GM12891 (cell line): ENCODE data around the gene CSPG5.

ENCODE experiments used
- DNase-seq: peaks from one replicate; pipeline ENCODE4 v3.0.0; 2011; ENCODE audit warnings: low spot score; ENCODE audit not compliant: insufficient read length
- FAIRE-seq: peaks from 2 replicates; lab custom pipeline; 2011; peaks lifted over from hg19 to GRCh38; lab: Jason Lieb, UNC
- PAX5 ChIP-seq: IDR thresholded peaks from 2 replicates; pipeline ENCODE4 v1.6.1; 2011; ENCODE audit warnings: low read length, moderate library complexity, mild to moderate bottlenecking; ENCODE audit not compliant: insufficient read depth, severe bottlenecking
- POLR2A ChIP-seq: IDR thresholded peaks from 2 replicates; pipeline ENCODE4 v1.6.1; 2011; ENCODE audit warnings: low read depth, low read length, control low read depth
- POLR2AphosphoS5 ChIP-seq: IDR thresholded peaks from 2 replicates; pipeline ENCODE4 v1.6.1; 2011; ENCODE audit warnings: low read depth, low read length, control low read depth
- POU2F2 ChIP-seq: IDR thresholded peaks from 2 replicates; pipeline ENCODE4 v1.6.1; 2011; ENCODE audit warnings: low read depth, mild to moderate bottlenecking, control low read depth, low read length, moderate library complexity
- SPI1 ChIP-seq: IDR thresholded peaks from 2 replicates; pipeline ENCODE4 v1.6.1; 2011; ENCODE audit warnings: low read depth, low read length, control low read depth
- TAF1 ChIP-seq: IDR thresholded peaks from 2 replicates; pipeline ENCODE4 v1.6.1; 2011; ENCODE audit warnings: low read depth, low read length, control low read depth

CSPG5 gene

DNA sequence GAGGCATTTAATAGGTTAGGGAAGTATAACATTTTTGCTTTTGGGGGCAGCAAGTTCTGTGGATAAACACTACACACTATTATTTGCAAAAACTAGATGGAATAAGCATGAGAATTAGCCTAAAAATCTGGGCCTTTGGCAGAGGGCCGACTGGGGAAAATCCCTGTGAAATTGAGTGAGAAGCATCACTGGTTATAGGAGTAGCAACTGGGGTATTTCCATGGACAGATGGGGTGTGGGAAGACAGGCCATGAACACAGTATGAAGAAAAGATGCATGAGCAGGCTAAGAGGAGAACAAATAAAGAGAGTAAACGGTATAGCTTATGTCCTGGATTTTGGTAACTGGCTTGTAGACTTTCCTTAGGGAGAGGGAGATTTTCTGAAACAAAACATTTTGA lies 32.9 kb upstream of the CSPG5 start:
- no peak for TF ChIP-seq PAX5
- no peak for TF ChIP-seq POU2F2
- no peak for TF ChIP-seq SPI1
- TF ChIP-seq POLR2A, result no peak
- no peak for TF ChIP-seq POLR2AphosphoS5
- TF ChIP-seq TAF1, result no peak
- DNase-seq (no peak), FAIRE-seq (no peak)

DNA sequence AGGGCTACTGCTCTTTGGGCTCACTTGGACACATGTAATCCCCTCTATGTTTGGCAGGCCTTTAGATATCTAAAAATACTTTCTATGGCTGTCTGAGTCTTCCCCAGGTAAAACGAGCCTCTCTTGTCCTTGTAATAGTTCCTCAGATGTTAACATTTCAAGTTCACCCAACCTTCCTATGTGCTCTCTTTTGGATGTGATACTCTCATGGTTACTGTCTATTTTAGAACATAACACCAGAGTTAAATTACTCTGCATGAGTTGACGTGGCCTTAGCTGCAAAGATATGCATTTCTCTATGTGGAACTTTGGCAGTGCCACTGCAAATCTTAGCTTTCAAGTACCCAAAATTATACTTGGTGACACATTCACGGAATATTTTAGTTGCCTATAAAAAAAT lies 31.9 kb upstream of the CSPG5 start:
- DNase-seq (no peak), FAIRE-seq (no peak)
- no peak for TF ChIP-seq TAF1
- no peak for TF ChIP-seq POLR2AphosphoS5
- TF ChIP-seq POLR2A, result no peak
- TF ChIP-seq PAX5, result no peak
- no peak for TF ChIP-seq POU2F2
- TF ChIP-seq SPI1, result no peak

DNA sequence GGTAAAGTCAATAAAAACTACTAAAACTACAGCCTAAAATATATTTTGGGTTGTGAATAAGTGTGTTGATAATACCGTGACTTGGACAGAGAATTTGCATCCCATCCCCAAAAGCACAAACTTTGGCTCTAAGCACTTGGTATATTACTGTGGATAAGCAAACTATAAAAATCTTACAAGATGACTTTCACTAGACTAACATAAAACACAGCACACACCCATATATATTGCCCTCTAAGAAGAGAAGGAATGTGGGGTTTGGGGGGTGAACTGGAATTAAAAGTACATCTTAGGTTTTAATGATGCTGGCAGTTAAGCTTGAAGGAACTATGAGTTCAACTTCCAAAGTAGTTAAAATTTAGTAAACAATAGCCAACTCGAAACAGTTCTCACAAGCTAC lies 28.7 kb upstream of the CSPG5 start:
- DNase-seq, result no peak
- no peak for TF ChIP-seq POLR2AphosphoS5
- no peak for FAIRE-seq

DNA sequence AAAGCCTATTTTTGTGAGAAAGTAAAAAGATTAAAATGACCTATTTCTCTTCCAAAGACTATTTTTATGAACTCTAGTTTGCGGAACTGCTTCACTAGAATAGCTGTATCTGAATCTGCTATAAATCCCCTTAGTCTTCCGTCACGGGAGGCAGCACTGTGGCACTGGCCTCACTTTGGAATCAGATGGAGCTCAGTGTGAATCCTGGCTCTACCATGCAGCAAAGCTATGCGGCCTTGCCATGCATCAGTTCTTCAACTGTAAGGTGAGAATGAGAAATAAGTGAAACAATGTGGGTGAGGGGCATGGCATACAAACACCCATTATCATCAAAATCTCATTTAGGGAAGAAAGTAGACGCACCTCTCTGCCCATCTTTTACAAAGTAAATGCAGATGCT lies 27.5 kb upstream of the CSPG5 start:
- FAIRE-seq (no peak), DNase-seq (no peak)
- no peak for TF ChIP-seq POU2F2
- no peak for TF ChIP-seq TAF1
- TF ChIP-seq PAX5, result no peak
- no peak for TF ChIP-seq POLR2AphosphoS5
- TF ChIP-seq SPI1, result no peak
- TF ChIP-seq POLR2A, result no peak

DNA sequence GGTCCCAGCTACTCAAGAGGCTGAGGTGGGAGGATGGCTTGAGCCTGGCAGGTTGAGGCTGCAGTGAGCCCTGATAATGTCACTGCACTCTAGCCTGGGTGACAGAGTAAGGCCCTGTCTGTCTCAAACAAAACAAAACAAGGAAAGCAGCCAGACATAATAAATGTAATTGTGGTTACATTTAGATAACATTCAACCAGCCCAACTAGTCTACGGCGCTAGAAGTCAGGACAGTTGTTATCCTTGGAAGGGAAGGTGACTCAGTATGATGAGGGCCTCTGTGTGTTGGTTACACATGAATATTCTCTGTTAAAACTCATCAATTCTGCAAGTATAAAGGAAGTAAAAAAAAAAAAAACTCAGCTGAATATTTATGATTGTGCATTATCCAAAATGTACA lies 27.0 kb upstream of the CSPG5 start:
- DNase-seq (no peak), FAIRE-seq (no peak)
- no peak for TF ChIP-seq SPI1
- TF ChIP-seq PAX5, result no peak
- TF ChIP-seq TAF1, result no peak
- TF ChIP-seq POU2F2, result no peak
- no peak for TF ChIP-seq POLR2A
- no peak for TF ChIP-seq POLR2AphosphoS5

DNA sequence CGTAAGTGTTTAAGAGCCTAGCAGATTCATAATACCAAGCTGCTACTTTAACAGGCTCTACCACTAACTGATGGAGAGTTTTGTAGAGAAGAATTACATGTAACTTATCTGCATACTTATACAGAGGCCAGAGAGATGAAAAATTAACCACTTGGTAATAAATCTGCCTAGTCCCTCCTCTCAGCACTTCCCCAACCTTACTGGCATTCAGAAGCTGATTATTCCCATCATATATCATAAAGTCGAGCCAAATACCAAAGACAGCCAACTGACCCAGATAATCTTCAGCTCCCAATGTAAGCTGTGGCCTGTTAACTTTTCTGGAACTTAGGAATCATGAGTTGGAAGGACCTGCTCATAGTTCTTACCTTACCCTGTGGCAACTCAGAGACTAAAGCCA lies 25.5 kb upstream of the CSPG5 start:
- DNase-seq (no peak), FAIRE-seq (no peak)
- TF ChIP-seq TAF1 (no peak), PAX5 (no peak), POLR2A (no peak), POLR2AphosphoS5 (no peak), SPI1 (no peak), POU2F2 (no peak)

DNA sequence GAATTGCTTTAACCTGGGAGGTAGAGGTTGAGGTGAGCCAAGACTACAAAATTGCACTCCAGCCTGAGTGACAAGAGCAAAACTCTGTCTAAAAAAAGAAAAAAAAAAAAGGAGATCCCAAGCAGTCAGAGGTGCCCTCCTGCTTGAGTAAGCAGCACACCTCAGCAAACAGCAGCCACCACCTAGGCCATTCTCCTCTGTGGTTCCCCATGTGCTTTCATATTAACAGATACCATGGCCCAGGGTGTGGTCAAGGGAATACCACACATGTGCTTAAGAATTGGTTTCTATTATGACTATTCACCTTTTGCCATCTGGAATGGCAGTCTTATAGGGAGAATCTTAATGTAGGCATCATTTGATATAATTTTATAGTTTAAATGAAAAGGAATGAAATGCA lies 24.7 kb upstream of the CSPG5 start:
- TF ChIP-seq POLR2AphosphoS5 (no peak), TAF1 (no peak), POU2F2 (no peak), PAX5 (no peak), POLR2A (no peak), SPI1 (no peak)

DNA sequence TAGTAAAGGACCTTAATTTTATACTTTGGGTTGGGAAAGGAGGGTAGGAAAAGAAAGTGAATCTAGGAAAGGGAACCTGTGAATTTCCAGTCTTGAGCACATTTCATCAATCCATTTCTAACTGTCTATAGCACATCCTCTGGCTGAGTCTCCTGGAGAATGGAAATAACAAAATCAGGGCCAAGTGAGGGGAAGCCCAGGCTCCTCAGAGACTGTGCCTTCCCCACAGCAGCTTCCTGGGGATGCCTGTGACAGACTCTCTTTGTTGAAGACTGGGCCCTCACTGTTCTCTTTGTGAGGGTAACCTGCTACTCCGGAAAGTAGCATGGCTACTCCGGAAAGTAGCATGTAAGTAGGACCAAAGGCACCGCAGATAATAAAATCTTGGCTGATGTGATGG lies 22.6 kb upstream of the CSPG5 start:
- no peak for FAIRE-seq
- DNase-seq, result no peak
- TF ChIP-seq SPI1 (no peak), POLR2A (no peak), POLR2AphosphoS5 (no peak), TAF1 (no peak), POU2F2 (no peak), PAX5 (no peak)

More for the DNA sequence above, 24.7 kb upstream of the CSPG5 start:
- FAIRE-seq (no peak), DNase-seq (no peak)

DNA sequence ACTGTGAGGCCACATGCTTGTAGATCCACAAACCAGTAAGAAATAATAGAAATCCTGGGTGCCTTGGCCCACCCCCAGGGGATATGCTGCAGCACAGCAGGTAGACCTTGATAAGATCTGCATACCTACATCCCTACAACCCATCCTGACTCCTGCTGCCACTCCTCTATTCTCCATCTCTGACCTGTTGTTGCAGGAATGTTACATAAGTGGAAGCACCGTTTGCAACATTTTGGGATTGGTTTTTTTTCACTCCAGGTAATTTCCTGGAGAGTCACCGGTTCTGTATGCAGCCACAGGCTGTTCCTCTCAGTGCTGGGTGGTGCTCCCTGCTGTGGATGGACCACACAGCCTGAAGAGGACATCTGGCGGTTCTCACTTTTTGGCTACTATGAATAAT lies 16.1 kb upstream of the CSPG5 start:
- DNase-seq, result no peak
- TF ChIP-seq PAX5, result no peak
- TF ChIP-seq POLR2A, result no peak
- no peak for TF ChIP-seq TAF1
- no peak for TF ChIP-seq POLR2AphosphoS5
- no peak for TF ChIP-seq SPI1
- no peak for TF ChIP-seq POU2F2
- no peak for FAIRE-seq

DNA sequence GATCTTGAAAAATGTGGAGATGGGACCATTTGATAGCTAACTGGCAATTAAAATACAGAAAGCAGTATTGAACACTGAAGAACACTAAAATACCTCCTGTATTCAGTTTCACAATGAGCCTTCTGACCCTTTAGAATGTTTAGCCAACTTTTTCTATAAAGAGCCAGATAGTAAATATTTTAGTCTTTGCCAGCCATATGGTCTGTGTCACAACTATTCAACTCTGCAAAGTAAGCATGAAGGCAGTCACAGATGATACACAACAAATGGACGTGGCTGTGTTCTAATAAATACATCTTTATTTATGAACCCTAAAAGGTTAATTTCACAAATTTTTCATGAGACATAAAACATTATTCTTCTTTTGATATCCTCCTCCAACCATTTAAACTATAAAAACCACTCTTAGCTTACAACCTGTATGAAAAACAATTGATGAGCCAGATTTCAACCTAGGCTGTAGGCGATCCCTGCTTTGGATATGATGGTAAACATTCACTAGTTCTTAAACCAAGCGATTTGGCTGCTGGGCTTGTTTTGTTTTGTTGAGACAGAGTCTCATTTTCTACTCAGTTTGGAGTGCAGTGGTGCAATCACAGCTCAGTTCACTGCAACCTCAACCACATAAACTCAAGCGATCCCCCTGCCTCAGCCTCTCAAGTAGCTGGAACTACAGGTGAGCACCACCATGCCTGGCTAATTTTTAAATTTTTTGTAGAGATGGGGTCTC lies 13.6 kb upstream of the CSPG5 start:
- no peak for FAIRE-seq

DNA sequence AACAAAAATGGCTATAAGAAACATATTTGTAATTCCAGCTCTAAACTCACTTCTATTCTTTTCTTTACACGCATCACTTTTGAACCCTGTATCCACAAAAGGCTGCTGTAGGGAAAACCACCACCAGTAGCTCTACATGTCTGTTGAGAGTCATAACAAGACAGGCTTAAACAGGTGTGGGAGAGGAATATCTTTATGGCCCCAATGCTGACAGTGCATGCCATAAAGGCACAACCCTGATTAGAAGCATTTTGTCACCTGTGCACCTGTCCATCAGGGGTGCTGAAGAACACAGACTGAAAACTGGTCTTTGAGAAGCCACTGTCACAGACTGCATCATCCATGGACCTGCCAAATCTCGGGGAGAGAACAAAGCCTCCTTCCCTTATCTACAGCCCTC lies 11.6 kb upstream of the CSPG5 start:
- no peak for TF ChIP-seq PAX5
- TF ChIP-seq POU2F2, result no peak
- TF ChIP-seq POLR2A, result no peak
- TF ChIP-seq TAF1, result no peak
- TF ChIP-seq POLR2AphosphoS5, result no peak
- TF ChIP-seq SPI1, result no peak
- FAIRE-seq (no peak), DNase-seq (no peak)

More for the DNA sequence above, 13.6 kb upstream of the CSPG5 start:
- TF ChIP-seq SPI1, result no peak
- TF ChIP-seq PAX5, result no peak
- no peak for DNase-seq
